ENCODE data around the gene LRRC8D.

LRRC8D gene

GRCh38 chr1:89934461-89934860 is 113.6 kb downstream of the LRRC8D start:
- DNase-seq (ENCODE audit: low read depth in 2 of 2, low spot score in 1 of 2) = no peak

DNA sequence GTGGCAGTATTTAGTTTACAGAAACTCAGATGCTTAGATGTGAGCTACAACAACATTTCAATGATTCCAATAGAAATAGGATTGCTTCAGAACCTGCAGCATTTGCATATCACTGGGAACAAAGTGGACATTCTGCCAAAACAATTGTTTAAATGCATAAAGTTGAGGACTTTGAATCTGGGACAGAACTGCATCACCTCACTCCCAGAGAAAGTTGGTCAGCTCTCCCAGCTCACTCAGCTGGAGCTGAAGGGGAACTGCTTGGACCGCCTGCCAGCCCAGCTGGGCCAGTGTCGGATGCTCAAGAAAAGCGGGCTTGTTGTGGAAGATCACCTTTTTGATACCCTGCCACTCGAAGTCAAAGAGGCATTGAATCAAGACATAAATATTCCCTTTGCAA is 114.4 kb downstream of the LRRC8D start:
- no peak for DNase-seq (ENCODE audit: low read depth in 2 of 2, low spot score in 1 of 2)

- DNase-seq (ENCODE audit: low read depth in 2 of 2, low spot score in 1 of 2) = no peak
Measured at GRCh38 chr1:89936694-89937093, 115.9 kb downstream of the LRRC8D start.

DNA sequence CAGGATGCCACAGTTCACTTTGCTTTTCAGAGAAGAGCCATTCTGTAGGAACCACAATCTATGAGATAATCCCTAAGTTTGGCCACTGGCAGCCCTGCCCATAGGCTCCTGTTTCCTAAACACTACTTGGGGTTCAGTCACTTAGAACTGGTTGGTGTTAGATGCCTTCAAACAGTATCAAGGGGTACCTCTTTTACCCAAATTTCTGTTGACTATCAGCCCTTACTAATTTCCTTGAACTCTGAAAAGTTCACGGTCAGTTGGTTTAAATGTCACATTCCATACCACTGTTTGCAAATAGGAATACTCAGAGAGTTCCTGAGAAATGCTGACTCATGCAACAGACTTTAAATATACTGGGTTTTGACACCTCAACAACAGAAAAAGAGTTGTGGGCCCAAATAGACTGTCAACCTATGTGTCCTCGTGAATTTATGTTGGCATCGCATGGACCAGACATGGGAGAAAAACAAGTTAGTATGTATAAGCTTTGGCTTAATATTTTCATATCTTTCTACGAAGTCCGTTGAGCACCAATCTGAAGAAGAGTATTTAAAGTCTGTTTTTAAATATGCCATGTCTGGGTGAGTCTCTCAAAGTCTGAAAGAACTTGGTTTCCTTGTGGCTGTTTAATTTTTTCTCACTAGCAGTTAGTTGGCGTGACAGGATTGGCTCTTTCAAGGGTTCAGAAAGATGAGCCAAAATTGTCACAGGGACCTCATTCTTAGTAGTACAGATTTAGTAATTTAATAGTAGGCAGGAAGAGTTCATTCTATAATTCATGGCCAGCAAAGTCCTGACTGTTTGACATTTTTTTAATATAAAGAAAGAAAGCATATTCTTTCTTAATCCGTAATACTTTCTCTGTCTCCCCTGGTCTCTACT is 117.6 kb downstream of the LRRC8D start:
- no peak for DNase-seq (ENCODE audit: low read depth in 2 of 2, low spot score in 1 of 2)

DNA sequence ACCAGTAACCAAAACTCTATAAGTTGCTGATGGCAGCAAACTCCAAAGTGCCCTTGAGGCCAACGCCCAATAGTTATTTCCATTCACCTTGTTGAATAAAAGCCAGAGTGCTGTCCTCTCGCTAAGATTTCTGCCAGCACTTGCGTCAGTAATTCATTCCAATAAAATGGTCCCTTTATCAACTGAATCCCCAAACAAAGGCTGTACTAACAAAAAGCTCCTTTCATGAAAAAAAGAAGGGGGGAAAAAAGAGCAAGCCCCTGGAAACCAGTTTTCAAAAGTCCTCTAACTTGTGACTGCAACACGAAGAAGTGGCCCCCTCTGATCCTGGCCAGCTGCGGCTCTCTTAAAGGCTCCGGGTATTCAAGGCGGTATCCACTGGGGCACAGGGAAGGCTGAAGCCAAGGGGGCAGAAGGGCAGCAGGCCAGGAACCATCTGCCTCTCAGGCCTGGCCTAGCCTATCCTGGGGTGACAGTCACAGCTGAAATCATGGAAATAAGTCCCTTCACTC is 118.3 kb downstream of the LRRC8D start:
- no peak for DNase-seq (ENCODE audit: low read depth in 2 of 2, low spot score in 1 of 2)

GRCh38 chr1:89939693-89940438 is 119.0 kb downstream of the LRRC8D start:
- no peak for DNase-seq (ENCODE audit: low read depth in 2 of 2, low spot score in 1 of 2)

DNA sequence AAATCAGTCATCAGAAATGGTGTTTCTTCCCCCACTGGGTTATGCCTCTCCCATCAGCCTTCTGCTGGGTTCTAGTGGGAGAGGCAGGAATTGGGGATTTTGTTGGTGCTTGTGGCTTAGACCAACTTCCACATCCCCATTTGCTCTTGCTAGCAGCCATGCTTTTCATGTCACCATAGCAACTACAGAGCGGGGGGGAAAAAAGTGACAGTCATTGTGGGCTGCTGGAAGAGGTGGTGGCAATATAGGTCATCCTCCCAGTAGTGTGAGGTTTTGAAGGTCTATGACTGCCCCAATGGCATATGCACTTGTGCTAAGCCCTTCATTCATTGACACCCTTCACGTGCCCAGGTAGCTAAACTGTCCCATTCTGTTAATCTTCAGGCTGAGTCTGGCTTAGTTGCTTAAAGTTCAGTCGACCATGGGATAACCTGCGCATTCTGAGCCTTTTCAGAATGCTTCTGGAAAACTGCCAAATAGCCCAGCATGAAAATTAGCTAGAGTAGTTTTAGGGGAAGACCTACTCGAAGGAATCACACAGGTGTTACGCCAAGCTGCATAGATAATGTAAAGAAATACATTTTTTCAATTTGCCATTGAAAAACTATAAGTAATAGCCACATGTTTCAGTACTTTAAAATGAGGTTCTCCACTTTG is 120.4 kb downstream of the LRRC8D start:
- no peak for DNase-seq (ENCODE audit: low read depth in 2 of 2, low spot score in 1 of 2)

- DNase-seq (ENCODE audit: low read depth in 2 of 2, low spot score in 1 of 2) = no peak
Measured at GRCh38 chr1:89942014-89942413, 121.2 kb downstream of the LRRC8D start.

- no peak for DNase-seq (ENCODE audit: low read depth in 2 of 2, low spot score in 1 of 2)
Measured at GRCh38 chr1:89942825-89943658, 122.2 kb downstream of the LRRC8D start.

- DNase-seq (ENCODE audit: low read depth in 2 of 2, low spot score in 1 of 2) = no peak
Measured at GRCh38 chr1:89943846-89944781, 123.3 kb downstream of the LRRC8D start.

DNA sequence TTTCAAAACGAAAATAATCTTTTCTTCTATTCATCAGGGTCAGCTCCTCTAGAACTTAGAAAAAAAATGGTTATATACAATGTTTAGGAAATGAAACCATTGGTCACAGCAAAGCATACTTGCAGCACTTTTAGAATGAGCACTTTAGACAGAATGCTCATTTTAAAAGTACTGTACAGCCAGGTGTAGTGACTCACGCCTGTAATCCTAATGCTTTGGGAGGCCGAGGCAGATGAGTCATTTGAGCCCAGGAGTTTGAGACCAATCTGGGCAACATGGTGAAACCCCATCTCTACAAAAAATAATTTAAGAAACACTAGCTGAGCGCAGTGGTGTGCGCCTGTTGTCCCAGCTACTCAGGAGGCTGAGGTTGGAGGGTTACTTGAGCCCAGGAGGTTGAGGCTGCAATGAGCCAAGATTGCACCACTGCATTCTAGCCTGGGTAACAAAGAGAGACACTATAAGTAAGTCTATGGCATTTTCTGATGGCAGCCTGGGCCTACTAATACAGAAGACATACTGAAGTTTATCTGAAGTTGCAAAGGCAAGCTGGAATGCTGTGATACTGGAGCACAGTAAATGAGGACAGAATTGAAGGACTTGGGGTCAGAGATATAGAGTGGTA is 125.1 kb downstream of the LRRC8D start:
- no peak for DNase-seq (ENCODE audit: low read depth in 2 of 2, low spot score in 1 of 2)

DNA sequence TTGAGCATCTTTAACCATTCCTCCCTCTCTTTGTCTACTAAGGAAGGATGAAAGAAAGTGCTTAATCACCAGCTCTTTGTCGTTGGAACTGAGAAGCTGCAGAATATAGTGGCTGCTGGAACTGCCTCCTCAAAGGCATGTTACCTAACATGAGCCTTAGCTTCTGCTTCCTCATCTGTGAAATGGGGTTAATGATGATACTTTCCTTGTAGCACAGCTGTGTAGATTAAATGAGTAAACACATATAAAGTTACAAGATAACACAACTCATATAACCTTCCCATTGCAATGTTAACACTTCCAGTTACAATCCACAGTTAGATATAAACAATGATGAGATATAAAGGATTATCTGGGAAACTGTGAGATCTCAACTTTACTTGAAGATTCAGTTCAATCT is 125.7 kb downstream of the LRRC8D start:
- DNase-seq (ENCODE audit: low read depth in 2 of 2, low spot score in 1 of 2) = no peak

GRCh38 chr1:89948722-89949345 is 128.0 kb downstream of the LRRC8D start:
- DNase-seq (ENCODE audit: low read depth in 2 of 2, low spot score in 1 of 2) = no peak

- no peak for DNase-seq (ENCODE audit: low read depth in 2 of 2, low spot score in 1 of 2)
Measured at GRCh38 chr1:89949991-89950624, 129.3 kb downstream of the LRRC8D start.

GRCh38 chr1:89950703-89951102 is 129.9 kb downstream of the LRRC8D start:
- DNase-seq (ENCODE audit: low read depth in 2 of 2, low spot score in 1 of 2) = no peak

DNA sequence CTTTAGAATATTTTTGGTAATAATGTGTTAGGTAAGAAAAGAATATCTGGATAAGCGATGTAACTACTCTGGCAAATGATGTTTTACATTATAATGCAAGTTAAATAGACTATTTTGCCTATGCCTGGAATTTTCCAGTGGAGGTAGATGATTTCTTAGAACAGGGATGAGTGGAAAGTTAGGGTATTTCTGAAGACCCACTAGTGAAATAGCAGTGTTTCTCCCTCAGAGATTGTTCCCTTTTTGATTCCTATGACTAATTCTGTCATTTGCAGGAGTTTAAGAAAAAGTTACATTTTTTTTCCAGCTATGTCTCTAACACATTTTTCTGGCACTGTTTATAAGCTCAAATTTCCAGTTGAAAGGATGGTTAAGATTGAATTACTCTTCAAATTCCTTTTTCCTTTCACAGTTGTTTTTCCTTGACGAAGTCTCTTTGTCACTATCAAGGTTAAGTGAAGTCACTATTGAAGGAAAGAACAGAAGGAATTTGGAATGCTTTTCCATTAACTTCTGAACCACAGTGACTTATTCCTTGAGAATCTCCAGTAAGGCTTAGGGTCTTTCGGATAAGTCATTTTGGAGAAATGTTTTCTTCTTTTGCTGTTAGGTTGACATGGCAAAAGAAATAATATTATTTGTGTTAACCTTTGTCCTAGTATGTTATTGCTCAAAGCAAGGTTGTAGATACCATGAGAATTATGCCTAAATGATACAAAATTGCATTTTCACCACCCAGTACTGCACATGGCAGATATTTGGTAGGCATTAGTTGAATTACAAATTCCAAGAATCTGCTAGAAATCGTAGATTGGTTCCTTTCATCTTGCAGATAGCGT is 131.2 kb downstream of the LRRC8D start:
- no peak for DNase-seq (ENCODE audit: low read depth in 2 of 2, low spot score in 1 of 2)

DNA sequence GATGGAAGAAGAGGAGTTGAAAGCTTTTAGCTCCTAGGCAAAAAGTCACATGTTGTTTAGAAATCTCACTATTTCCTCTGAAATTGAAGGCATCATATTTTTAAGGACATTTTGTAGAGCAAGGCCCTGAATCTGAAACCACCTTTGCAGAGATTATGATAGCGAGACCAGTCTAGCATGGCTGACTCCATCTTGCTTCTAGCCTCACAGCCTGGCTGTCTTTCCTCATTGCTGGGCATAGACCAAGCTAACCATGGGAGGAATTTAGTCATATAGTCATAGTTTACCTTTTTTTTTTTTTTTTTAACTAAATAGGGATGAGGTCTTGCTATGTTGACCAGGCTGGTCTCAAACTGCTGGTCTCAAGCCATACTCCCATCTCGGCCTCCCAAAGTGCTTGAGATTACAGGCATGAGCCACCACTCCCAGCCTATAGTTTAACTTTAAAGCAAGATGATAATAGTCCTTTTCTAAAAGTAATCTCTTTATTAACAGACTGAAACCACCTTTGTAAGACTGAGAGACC is 131.8 kb downstream of the LRRC8D start:
- DNase-seq (ENCODE audit: low read depth in 2 of 2, low spot score in 1 of 2) = no peak
